Fibroblast of mammary gland (primary cell): ENCODE data around the gene FBXO22.
"Not testable (repeated sequence)": the region's sequence is repeated elsewhere in the genome, so short reads cannot be mapped to it uniquely, and the experiment has no call there.

Experiments used
- DNase-seq: peaks from one replicate; pipeline ENCODE4 v3.0.0-alpha.2; 2010; ENCODE audit warnings: low read depth
- H3K4me3 ChIP-seq: 2 replicates; pipeline ENCODE4 v1.5.1; 2011; ENCODE audit warnings: low read depth, mild to moderate bottlenecking, low read length, moderate library complexity; ENCODE audit not compliant: control insufficient read depth
- TF ChIP-seq, protein P1 (sequence below): conservative IDR thresholded peaks from 2 replicates; pipeline ENCODE4 v1.5.1; 2011; ENCODE audit warnings: low read depth, low read length, inconsistent platforms; ENCODE audit not compliant: control insufficient read depth, insufficient read depth

The FBXO22 gene

DNA sequence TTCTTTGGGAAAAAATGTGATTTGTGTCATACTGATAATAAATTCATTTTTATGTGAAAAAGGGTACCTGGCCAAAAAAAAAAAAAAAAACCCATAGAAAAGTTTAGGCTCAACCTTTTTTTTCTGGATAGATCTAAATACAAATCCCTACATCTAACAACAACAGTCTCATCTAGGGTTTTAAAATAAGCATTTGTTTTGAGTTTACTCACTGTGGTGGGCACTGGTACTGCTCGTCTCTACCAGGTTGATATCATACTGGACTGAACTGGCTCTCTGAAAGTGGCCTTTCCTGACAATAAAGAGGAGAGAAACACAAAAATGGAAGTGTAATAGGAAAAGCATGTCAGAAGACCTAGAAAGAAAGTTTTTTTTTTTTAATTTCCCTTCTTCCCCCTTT, 52.0 kb downstream of the FBXO22 start:
- DNase-seq = no peak

DNA sequence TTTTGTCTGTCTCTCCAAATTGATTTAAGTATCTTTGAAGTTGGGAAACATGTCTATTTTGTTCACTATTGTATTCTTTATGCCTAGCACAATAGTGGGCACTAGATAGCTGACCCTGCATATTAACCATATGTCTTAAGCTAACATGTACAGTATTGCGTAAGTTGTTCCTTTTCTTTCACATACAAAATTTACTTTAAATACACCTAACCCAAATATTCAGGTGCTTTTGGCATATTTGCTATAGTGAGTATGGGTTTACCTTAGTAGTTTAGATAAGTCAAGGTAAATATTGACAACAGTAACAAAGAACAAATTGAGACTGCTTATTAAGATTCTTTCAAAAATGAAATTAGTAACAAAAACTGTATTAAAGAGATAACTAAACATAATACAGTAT, 57.7 kb downstream of the FBXO22 start:
- TF ChIP-seq, protein P1, sequence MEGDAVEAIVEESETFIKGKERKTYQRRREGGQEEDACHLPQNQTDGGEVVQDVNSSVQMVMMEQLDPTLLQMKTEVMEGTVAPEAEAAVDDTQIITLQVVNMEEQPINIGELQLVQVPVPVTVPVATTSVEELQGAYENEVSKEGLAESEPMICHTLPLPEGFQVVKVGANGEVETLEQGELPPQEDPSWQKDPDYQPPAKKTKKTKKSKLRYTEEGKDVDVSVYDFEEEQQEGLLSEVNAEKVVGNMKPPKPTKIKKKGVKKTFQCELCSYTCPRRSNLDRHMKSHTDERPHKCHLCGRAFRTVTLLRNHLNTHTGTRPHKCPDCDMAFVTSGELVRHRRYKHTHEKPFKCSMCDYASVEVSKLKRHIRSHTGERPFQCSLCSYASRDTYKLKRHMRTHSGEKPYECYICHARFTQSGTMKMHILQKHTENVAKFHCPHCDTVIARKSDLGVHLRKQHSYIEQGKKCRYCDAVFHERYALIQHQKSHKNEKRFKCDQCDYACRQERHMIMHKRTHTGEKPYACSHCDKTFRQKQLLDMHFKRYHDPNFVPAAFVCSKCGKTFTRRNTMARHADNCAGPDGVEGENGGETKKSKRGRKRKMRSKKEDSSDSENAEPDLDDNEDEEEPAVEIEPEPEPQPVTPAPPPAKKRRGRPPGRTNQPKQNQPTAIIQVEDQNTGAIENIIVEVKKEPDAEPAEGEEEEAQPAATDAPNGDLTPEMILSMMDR = no peak
- H3K4me3 ChIP-seq = no peak overlapping the region
- DNase-seq = no peak

More for the DNA sequence above, 52.0 kb downstream of the FBXO22 start:
- H3K4me3 ChIP-seq = no peak overlapping the region
- TF ChIP-seq, protein P1 = no peak

DNA sequence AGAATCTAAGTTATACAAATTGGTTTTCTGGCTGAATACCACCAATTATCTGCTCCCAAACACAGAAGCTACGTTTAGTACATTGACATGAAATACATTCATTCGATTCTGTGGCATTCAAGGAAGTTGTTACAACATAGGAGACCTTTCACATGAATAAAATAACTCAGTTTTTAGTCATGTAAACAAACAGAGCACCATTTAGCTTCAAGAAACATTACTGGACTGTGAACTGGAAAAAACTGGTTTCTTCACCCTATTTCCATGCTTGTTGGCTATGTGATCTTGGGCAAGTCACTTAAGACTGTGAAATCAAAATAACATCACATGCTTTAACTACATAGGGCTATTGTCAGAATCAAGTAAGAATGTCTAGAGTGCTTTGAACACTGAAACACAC, 62.4 kb downstream of the FBXO22 start:
- TF ChIP-seq, protein P1 = no peak
- DNase-seq = peak; percentile 72
- no peak overlapping the region for H3K4me3 ChIP-seq

DNA sequence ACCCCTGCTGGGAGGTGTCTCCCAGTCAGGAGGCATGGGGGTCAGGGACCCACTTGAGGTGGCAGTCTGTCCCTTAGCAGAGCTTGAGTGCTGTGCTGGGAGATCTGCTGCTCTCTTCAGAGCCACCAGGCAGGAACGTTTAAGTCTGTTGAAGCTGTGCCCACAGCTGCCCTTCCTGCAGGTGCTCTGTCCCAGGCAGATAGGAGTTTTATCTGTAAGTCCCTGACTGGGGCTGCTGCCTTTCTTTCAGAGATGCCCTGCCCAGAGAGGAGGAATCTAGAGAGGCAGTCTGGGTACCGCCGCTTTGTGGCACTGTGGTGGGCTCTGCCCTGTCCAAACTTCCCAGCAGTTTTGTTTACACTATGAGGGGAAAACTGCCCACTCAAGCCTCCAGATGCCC, 73.1 kb downstream of the FBXO22 start:
- DNase-seq, H3K4me3 ChIP-seq: not testable (repeated sequence)

DNA sequence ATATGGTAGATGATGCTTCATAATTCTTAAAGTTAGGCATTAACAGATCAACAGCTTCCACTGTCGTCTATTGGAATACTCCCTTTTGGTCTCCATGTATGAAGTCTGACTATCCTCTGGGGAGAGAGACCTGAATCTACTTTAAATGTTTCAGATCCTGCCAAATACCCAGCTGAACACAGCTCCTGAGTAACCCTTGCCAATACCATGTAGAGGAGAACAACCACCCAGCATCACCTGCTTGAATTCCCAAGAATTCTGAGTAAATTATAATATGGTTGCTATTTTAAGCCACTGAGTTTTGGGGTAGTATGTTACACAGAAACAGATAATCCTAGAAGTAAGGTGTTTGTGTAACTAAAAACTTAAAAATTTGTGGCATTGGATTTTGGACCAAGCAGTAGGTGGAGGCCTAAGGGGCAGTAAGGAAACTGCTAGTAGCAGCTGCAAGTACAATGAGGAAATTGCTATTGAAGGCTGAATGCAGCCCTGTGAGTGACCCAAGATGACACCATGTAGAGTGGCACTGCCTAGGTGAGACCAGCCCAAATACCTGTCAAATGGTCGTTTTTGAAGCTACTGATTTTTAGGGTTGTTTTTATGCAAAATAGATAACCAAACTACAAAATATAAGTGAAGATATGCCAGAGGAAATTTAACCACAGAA, 77.6 kb downstream of the FBXO22 start:
- no peak overlapping the region for H3K4me3 ChIP-seq
- TF ChIP-seq, protein P1 = no peak
- no peak for DNase-seq

DNA sequence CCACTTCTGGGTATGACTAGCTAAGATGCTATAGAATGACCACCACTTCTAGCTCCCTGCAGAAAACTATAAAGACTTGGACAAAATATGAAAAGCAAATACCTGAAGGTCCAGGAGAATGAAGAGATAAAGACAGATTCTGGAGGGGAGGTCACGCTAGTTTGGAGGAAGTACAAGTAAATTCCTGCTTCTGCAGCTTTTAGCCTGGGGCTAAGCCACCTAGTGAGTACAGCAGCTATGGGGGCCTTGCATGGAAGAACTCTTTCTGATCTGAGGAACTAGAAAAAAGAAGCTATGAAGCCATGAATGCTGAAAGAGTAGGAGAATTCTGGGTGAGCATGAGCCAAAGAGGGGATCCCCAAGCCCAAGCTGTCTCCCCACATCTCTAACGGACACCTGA, 78.8 kb downstream of the FBXO22 start:
- H3K4me3 ChIP-seq = no peak overlapping the region
- no peak for DNase-seq
- TF ChIP-seq, protein P1 = no peak

DNA sequence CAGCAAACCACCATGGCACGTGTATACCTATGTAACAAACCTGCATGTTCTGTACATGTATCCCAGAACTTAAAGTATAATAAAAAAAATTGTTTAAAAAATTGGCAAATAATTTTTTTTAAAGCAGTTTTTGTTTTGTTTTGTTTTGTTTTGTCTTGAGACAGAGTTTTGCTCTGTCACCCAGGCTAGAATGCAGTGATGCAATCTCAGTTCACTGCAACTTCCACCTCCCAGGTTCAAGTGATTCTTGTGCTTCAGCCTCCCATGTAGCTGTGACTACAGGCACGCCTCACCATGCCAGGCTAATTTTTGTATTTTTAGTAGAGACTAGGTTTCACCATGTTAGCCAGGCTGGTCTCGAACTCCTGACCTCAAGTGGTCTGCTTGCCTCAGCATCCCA, 81.0 kb downstream of the FBXO22 start:
- DNase-seq = not testable (repeated sequence)

DNA sequence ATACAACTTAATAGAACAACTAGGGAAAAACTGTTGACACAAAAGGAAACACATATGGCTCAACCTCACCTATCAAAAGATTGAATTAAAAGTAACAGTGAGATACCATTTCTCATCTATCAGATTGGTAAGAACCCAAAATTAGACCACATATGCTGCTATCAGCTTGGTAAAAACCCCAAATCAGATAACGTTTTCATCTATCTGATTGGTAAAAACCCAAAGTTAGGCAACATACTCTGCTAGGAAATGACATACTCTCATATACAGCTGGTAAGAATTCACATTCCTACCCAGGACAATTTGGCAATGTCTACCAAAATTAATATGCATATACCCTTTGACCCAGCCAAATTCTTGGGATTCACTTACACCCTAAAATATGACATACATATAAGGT, 82.3 kb downstream of the FBXO22 start:
- TF ChIP-seq, protein P1 = no peak
- no peak overlapping the region for H3K4me3 ChIP-seq
- DNase-seq = no peak

More for the DNA sequence above, 81.0 kb downstream of the FBXO22 start:
- H3K4me3 ChIP-seq = not testable (repeated sequence)
